HepG2 (cell line): ENCODE data around the gene OR1F1. TPM values are rescaled to one million over a fixed set of nuclear protein-coding genes. Genes with fewer than 3 reads are reported as not detected.
A peak's percentile ranks its signal among the peaks of the same experiment; 100 is the strongest.

Source experiments
- GATAD1 ChIP-seq: IDR thresholded peaks from 2 replicates; pipeline ENCODE4 v1.6.1; 2016; ENCODE audit warnings: missing genetic modification reagents, missing compliant biosample characterization
- HNRNPUL1 ChIP-seq: fragments of 200-400 bp; formaldehyde crosslinking; IDR thresholded peaks from 2 replicates; pipeline ENCODE4 v1.6.1; 2017; ENCODE audit warnings: low read depth, mild to moderate bottlenecking, low read length, moderate library complexity
- IKZF1 ChIP-seq: fragments of 450-650 bp; IDR thresholded peaks from 2 replicates; pipeline ENCODE4 v1.7.1; 2016
- MED13 ChIP-seq: sonication (generic); formaldehyde crosslinking; IDR thresholded peaks from 2 replicates; pipeline ENCODE4 v1.5.0; 2020; ENCODE audit warnings: missing genetic modification reagents
- REPIN1 ChIP-seq: sonication (generic); formaldehyde crosslinking; IDR thresholded peaks from 2 replicates; pipeline ENCODE4 v1.8.0; 2022; ENCODE audit warnings: missing genetic modification reagents, low read depth, mild to moderate bottlenecking, borderline replicate concordance
- STAT5B ChIP-seq: sonication (generic); formaldehyde crosslinking; IDR thresholded peaks from 2 replicates; pipeline ENCODE4 v1.4.0; 2020; ENCODE audit warnings: missing genetic modification reagents
- TAF15 ChIP-seq: fragments of 200-400 bp; formaldehyde crosslinking; IDR thresholded peaks from one replicate; pipeline ENCODE4 v1.6.1; 2018; ENCODE audit warnings: mild to moderate bottlenecking, low read depth, low read length; ENCODE audit not compliant: poor library complexity, severe bottlenecking
- ZBTB7B ChIP-seq: sonication (generic); formaldehyde crosslinking; IDR thresholded peaks from 2 replicates; pipeline ENCODE4 v1.4.0; 2020; ENCODE audit warnings: missing genetic modification reagents
- ZNF33A ChIP-seq: sonication (generic); formaldehyde crosslinking; IDR thresholded peaks from 2 replicates; pipeline ENCODE4 v1.5.1; 2020; ENCODE audit warnings: missing genetic modification reagents, mild to moderate bottlenecking, moderate library complexity, borderline replicate concordance
- ZNF547 ChIP-seq: sonication (generic); formaldehyde crosslinking; IDR thresholded peaks from 2 replicates; pipeline ENCODE4 v1.5.1; 2020; ENCODE audit warnings: mild to moderate bottlenecking, missing genetic modification reagents
- ZNF746 ChIP-seq: sonication (generic); formaldehyde crosslinking; IDR thresholded peaks from 2 replicates; pipeline ENCODE4 v1.8.0; 2022; ENCODE audit warnings: mild to moderate bottlenecking, missing genetic modification reagents
- ZNF816 ChIP-seq: sonication (generic); formaldehyde crosslinking; IDR thresholded peaks from 2 replicates; pipeline ENCODE4 v1.8.0; 2022; ENCODE audit warnings: missing genetic modification reagents, mild to moderate bottlenecking, borderline replicate concordance
- polyA plus RNA-seq, 8 experiments: library from polyadenylated mRNA; depleted of rRNA in 3 of 8; stranded (reverse) in 7 of 8; unstranded in 1 of 8; fragments of >200 nt; fragmentation: Illumina TruSeq in 4 of 8; extraction: Trizol in 4 of 8; gene quantifications; 2 replicates each; pipeline versions ENCODE4 v1.2.1 to v1.2.3, GENCODE V29; 2011 to 2016; ENCODE audit warnings: low read depth in 4 of 8, missing spikeins in 1 of 8, mixed read lengths in 1 of 8; ENCODE audit not compliant: insufficient read depth in 1 of 8
- total RNA-seq, 5 experiments: library from RNA; depleted of rRNA; stranded (reverse); fragments of >200 nt; fragmentation: Illumina TruSeq; extraction: Trizol; gene quantifications; 2 replicates each; pipeline ENCODE4 v1.2.3, GENCODE V29; 2016; ENCODE audit warnings: low read depth in 1 of 5
- TF ChIP-seq, protein P1 (sequence below): sonication (generic); formaldehyde crosslinking; IDR thresholded peaks from 2 replicates; pipeline ENCODE4 v1.4.0; 2020; ENCODE audit warnings: missing genetic modification reagents, borderline replicate concordance
- TF ChIP-seq, protein P2 (sequence below): sonication (generic); formaldehyde crosslinking; IDR thresholded peaks from 2 replicates; pipeline ENCODE4 v1.9.0; 2021; ENCODE audit warnings: missing genetic modification reagents, mild to moderate bottlenecking, borderline replicate concordance
- TF ChIP-seq, protein P3 (sequence below): sonication (generic); formaldehyde crosslinking; IDR thresholded peaks from 2 replicates; pipeline ENCODE4 v1.8.1; 2023; ENCODE audit warnings: mild to moderate bottlenecking, missing genetic modification reagents
- TF ChIP-seq, protein P4 (sequence below): sonication (generic); formaldehyde crosslinking; IDR thresholded peaks from 2 replicates; pipeline ENCODE4 v1.5.0; 2020; ENCODE audit warnings: mild to moderate bottlenecking, missing genetic modification reagents

Gene OR1F1
- total and polyA plus RNA-seq, 2 of the 13 experiments (the other 11 are each of a cell fraction or from before 2014, with no cell fraction given) = 0.90 TPM; not detected in 1

DNA sequence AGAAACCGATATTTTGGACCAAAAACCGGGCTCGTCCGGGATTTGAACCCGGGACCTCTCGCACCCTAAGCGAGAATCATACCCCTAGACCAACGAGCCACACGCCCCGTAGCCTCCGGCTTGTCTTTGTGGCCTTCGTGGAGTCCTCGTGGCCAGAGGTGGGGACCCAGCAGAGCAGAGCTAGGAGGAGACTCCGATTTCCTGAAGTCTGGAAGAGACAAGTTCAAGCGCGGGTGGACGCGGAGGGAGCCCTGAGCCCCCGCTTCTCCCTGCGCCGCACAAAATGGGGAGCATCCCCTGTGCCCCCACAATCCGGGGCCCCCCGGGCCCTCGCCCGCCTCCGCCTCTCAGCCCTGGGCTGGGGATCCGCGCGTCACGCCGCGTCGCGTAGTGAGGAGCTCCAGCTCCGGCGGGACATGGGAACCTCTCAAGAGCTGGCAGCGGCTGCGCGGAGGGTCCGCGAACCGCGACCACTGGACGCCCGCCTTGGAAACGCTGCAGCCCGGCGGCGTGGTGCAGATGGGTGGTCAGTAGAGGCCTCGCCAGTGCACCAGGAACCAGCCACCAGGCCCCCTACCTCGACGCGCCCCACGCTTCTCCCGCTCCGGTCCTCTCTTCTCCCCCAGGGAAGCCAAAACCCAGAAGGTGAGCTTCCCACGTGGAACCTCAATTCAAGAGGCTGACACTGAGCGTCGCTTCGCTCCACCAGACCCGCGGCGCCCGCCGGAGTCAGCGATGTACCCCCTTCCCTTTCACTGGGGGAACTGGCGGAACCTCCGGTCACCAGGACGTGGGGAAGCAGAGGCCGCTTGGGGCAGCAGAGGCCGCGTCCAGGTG is 5.2 kb upstream of the OR1F1 start (continued):
- TF ChIP-seq STAT5B (CRISPR knock-in tag) (no peak), ZNF816 (CRISPR knock-in tag) (0 out of 2 replicates have a peak, but pooled peaks have one; percentile 56), TAF15 (no peak), HNRNPUL1 (no peak), ZNF547 (CRISPR knock-in tag) (peak; percentile 56; the same call in 1 of the 2 replicates), MED13 (0 out of 2 replicates have a peak, but pooled peaks have one; percentile 26), ZNF746 (CRISPR knock-in tag) (peak; percentile 37; the same call in 1 of the 2 replicates), IKZF1 (no peak), GATAD1 (CRISPR knock-in tag) (peak; percentile 57), REPIN1 (CRISPR knock-in tag) (no peak; the same call in 1 of the 2 replicates), ZBTB7B (peak; percentile 62; the same call in 1 of the 2 replicates), ZNF33A (peak; percentile 80; the same call in 1 of the 2 replicates)
- TF ChIP-seq, protein P1, sequence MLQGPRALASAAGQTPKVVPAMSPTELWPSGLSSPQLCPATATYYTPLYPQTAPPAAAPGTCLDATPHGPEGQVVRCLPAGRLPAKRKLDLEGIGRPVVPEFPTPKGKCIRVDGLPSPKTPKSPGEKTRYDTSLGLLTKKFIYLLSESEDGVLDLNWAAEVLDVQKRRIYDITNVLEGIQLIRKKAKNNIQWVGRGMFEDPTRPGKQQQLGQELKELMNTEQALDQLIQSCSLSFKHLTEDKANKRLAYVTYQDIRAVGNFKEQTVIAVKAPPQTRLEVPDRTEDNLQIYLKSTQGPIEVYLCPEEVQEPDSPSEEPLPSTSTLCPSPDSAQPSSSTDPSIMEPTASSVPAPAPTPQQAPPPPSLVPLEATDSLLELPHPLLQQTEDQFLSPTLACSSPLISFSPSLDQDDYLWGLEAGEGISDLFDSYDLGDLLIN = no peak; the same call in 1 of the 2 replicates
- TF ChIP-seq, protein P2, sequence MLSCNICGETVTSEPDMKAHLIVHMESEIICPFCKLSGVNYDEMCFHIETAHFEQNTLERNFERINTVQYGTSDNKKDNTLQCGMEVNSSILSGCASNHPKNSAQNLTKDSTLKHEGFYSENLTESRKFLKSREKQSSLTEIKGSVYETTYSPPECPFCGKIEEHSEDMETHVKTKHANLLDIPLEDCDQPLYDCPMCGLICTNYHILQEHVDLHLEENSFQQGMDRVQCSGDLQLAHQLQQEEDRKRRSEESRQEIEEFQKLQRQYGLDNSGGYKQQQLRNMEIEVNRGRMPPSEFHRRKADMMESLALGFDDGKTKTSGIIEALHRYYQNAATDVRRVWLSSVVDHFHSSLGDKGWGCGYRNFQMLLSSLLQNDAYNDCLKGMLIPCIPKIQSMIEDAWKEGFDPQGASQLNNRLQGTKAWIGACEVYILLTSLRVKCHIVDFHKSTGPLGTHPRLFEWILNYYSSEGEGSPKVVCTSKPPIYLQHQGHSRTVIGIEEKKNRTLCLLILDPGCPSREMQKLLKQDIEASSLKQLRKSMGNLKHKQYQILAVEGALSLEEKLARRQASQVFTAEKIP (CRISPR knock-in tag) = no peak
- TF ChIP-seq, protein P3, sequence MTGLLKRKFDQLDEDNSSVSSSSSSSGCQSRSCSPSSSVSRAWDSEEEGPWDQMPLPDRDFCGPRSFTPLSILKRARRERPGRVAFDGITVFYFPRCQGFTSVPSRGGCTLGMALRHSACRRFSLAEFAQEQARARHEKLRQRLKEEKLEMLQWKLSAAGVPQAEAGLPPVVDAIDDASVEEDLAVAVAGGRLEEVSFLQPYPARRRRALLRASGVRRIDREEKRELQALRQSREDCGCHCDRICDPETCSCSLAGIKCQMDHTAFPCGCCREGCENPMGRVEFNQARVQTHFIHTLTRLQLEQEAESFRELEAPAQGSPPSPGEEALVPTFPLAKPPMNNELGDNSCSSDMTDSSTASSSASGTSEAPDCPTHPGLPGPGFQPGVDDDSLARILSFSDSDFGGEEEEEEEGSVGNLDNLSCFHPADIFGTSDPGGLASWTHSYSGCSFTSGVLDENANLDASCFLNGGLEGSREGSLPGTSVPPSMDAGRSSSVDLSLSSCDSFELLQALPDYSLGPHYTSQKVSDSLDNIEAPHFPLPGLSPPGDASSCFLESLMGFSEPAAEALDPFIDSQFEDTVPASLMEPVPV (CRISPR knock-in tag) = 0 out of 2 replicates have a peak, but pooled peaks have one; percentile 8
- TF ChIP-seq, protein P4, sequence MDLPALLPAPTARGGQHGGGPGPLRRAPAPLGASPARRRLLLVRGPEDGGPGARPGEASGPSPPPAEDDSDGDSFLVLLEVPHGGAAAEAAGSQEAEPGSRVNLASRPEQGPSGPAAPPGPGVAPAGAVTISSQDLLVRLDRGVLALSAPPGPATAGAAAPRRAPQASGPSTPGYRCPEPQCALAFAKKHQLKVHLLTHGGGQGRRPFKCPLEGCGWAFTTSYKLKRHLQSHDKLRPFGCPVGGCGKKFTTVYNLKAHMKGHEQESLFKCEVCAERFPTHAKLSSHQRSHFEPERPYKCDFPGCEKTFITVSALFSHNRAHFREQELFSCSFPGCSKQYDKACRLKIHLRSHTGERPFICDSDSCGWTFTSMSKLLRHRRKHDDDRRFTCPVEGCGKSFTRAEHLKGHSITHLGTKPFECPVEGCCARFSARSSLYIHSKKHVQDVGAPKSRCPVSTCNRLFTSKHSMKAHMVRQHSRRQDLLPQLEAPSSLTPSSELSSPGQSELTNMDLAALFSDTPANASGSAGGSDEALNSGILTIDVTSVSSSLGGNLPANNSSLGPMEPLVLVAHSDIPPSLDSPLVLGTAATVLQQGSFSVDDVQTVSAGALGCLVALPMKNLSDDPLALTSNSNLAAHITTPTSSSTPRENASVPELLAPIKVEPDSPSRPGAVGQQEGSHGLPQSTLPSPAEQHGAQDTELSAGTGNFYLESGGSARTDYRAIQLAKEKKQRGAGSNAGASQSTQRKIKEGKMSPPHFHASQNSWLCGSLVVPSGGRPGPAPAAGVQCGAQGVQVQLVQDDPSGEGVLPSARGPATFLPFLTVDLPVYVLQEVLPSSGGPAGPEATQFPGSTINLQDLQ = no peak
